Measurements from ENCODE around the gene TMOD1.

Gene TMOD1

DNA sequence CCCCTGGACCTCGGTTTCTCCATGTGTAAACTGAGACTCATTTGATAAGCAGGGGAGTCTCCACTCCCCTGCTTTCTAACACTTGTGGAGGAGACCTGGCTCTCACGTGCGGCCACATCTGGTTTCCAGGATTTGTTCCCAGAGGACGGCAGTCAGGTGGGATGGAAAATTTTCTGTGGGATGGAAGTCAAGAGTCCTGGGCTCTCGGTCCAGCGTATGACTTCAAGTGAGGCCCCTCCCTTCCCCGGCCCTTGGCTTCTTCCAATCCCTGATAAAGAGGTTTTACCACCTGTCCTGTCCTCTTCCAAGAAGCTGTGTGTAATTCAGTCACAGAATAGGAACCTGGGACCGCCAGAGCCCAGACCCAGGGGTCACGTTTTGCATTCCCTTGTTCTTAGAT, 35.0 kb downstream of the TMOD1 start:
- Mint-ChIP-seq H3K9me3 (no peaks in the 10 kb centered on the region), H3K4me1 (peaks cover 25% of the 10 kb centered on the region), H3K36me3 (ENCODE audit: low read depth) (no peaks in the 10 kb centered on the region), H3K27ac (no peak overlapping the region), H3K27me3 (ENCODE audit: low read depth) (peaks cover 5% of the 10 kb centered on the region), H3K4me3 (no peak overlapping the region)
- TF ChIP-seq, protein P1, sequence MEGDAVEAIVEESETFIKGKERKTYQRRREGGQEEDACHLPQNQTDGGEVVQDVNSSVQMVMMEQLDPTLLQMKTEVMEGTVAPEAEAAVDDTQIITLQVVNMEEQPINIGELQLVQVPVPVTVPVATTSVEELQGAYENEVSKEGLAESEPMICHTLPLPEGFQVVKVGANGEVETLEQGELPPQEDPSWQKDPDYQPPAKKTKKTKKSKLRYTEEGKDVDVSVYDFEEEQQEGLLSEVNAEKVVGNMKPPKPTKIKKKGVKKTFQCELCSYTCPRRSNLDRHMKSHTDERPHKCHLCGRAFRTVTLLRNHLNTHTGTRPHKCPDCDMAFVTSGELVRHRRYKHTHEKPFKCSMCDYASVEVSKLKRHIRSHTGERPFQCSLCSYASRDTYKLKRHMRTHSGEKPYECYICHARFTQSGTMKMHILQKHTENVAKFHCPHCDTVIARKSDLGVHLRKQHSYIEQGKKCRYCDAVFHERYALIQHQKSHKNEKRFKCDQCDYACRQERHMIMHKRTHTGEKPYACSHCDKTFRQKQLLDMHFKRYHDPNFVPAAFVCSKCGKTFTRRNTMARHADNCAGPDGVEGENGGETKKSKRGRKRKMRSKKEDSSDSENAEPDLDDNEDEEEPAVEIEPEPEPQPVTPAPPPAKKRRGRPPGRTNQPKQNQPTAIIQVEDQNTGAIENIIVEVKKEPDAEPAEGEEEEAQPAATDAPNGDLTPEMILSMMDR (IDR thresholded peaks at IDR 0.05; ENCODE audit: unreplicated experiment in 3 of 3), result no peak

DNA sequence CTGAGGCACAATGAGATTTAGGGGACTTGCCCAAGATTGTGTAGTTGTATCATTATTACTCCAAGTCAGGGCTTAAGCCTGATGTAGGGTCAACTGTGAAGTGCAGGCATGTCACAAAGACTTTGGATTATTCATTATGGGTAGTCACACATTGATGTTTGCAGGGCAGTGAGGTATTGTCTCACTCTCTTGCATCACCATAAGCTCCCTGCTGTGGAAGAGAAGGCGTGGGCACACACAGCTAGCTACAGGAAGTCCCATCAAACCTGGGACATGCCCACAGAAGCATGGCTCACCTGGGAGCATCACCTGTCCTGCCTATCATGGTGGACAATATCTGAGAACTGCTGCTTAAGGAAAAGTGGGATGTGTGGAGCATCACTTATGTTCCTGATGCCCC, 42.1 kb downstream of the TMOD1 start:
- Mint-ChIP-seq H3K36me3 (ENCODE audit: low read depth) (no peaks in the 10 kb centered on the region), H3K4me3 (no peak overlapping the region), H3K27me3 (ENCODE audit: low read depth) (peaks cover 3% of the 10 kb centered on the region), H3K9me3 (no peaks in the 10 kb centered on the region), H3K27ac (no peak overlapping the region), H3K4me1 (no peaks in the 10 kb centered on the region)
- TF ChIP-seq, protein P1 (IDR thresholded peaks at IDR 0.05; ENCODE audit: unreplicated experiment in 3 of 3), result no peak

GRCh38 chr9:97545486-97545885, 44.0 kb downstream of the TMOD1 start:
- TF ChIP-seq, protein P1 (IDR thresholded peaks at IDR 0.05; ENCODE audit: unreplicated experiment in 3 of 3), result no peak
- Mint-ChIP-seq H3K27me3 (ENCODE audit: low read depth) (peaks cover 10% of the 10 kb centered on the region), H3K36me3 (ENCODE audit: low read depth) (no peaks in the 10 kb centered on the region), H3K4me1 (no peaks in the 10 kb centered on the region), H3K4me3 (no peak overlapping the region), H3K27ac (no peak overlapping the region), H3K9me3 (no peaks in the 10 kb centered on the region)

DNA sequence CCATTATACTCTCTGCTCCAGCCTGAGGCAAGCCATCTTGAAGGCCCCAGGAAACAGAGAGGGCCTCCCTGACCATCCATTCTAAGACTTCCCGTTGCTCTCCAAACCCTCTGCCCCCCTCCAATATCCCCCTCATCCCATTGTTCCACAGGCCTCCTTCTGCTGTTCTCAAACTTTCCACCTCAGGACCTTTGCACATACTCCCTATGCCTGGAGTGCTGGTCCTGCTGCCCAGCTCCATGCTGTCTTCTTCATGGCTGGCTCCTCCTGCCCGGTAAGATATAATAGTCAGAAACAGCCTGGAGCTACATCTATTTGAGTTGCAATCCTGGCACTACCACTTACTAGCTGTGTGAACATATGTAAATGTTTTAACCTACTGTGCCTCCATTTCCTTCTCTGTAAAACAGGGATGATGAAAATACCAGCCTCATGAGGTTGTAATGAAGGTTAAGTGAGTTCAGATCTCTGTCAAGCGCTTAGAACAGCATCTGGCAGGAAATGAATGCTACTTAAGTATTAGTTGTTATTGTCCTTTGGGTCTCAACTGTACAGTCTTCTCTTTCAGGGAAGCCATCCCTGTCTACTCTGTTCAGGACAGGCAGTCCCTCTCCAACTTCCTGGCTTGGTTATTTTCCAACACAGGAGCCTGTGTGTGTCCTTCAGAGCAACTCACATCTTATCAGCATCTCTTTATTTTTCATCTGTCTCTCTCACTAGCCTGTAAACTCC, 45.8 kb downstream of the TMOD1 start:
- no peaks in the 10 kb centered on the region for H3K4me1 Mint-ChIP-seq
- H3K4me3 Mint-ChIP-seq, result no peak overlapping the region
- no peaks in the 10 kb centered on the region for H3K36me3 Mint-ChIP-seq (ENCODE audit: low read depth)
- TF ChIP-seq, protein P1 (IDR thresholded peaks at IDR 0.05; ENCODE audit: unreplicated experiment in 3 of 3), result no peak
- H3K9me3 Mint-ChIP-seq, result no peaks in the 10 kb centered on the region
- peaks cover 14% of the 10 kb centered on the region for H3K27me3 Mint-ChIP-seq (ENCODE audit: low read depth)
- H3K27ac Mint-ChIP-seq, result no peak overlapping the region

DNA sequence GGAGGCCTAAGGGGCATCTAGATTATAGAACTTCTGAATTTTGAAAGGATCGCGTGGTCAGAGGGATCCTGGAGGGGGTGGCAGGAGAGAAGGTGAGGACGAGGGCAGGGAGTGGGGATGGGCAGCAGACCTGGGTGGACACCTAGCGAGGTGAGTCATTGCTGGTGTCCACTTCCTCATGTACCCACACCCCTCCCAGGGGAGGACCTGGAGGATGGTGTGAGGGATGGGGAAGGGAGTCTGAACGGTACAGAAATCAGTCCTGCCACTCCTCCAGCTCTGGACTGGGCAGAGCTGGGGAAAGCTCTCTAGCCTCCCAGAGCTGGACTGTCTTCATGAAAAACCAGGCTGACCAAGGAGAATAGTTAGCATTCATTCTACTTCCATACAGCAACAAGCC, 46.9 kb downstream of the TMOD1 start:
- H3K27me3 Mint-ChIP-seq (ENCODE audit: low read depth), result peaks cover 14% of the 10 kb centered on the region
- no peak overlapping the region for H3K4me3 Mint-ChIP-seq
- H3K9me3 Mint-ChIP-seq, result no peaks in the 10 kb centered on the region
- H3K36me3 Mint-ChIP-seq (ENCODE audit: low read depth), result no peaks in the 10 kb centered on the region
- TF ChIP-seq, protein P1 (IDR thresholded peaks at IDR 0.05; ENCODE audit: unreplicated experiment in 3 of 3), result no peak
- no peak overlapping the region for H3K27ac Mint-ChIP-seq
- no peaks in the 10 kb centered on the region for H3K4me1 Mint-ChIP-seq

Data from nephron (organoid).